RKO (cell line): ENCODE measurements around the gene FKBP6.
"Not testable (repeated sequence)": the region's sequence is repeated elsewhere in the genome, so short reads cannot be mapped to it uniquely, and the experiment has no call there.

Experiments used
- DNase-seq: peaks from one replicate; pipeline ENCODE4 v3.0.0-alpha.2; 2016; ENCODE audit warnings: low spot score

The FKBP6 gene

DNA sequence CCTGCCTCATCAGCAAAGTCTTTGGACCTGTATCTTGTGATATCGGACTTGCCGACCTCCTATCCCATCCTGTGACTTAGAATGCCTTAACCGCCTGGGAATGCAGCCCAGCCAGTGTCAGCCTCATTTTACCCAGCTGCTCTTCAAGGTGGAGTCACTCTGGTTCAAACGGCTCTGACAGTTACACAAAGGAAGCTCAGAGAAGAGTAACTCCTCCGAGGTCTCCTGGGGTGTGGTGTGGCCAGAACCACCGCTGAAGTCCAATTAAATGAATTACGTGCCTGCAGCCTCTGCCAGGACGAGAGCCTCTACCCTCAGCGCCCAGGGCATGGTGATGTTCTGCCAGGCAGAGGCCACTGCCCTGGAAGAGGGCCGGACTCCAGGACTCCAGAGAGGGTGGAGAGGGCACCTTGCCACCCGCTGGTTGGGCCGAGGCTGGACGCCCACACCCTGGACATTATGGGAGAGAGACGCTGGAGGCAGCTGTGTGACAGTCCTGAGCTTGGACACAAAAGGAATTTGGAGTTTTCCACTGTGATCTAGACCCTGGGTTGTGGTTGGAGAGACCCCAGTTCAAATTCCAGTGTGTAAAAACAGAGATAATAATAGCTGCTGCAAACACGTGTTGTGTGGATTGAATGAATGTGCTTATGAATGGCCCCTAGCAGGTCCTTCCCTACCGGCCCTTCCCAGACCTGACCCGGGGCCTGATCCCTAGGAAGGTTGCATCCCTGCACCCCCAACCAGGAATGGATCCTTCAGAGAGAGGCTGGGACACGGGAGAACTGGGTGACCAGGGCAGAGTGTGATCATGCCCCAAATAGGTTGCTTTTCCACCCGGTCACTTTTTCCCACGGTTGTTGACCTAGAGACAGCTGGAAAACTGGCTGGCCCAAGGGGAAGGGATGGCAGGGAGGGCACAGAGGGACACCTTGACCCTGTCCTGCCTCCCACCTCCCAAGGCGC is 67.9 kb downstream of the FKBP6 start:
- DNase-seq, result no peak

DNA sequence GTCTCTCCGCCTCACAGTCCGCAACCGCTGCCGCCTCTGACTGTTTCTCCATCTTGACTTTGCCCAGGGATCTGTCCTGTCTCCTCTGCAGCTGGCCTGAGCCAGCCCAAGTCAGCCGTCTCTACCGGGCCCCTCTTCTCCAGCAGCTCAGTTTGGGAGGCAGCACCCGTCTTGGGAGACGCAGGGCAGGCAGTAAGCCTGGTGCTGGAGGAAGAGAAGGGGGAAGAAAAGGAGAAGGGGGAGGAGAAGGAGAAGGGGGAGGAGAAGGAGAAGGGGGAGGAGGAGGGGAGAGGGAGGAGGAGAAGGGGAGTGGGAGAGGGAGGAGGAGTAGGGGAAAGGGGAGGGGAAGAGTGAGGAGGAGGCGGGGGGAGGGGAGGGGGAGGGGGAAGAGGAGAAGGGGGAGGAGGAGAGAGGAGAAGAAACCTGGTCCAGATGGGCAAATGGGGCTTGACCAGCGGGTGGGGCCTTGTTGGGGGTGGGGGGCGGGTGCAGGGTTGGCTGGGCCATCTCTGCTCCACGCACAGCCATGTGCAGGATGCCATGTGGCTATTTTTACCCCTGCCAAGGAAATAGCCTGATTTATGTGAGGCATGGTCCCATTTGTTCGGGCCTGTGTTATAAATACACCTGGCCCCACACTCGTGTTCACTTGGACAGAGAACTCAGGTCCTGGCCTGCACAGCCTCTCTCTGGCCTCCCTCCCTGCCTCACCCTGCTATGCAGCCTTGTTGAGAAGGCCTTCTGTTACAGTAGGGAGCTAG is 69.7 kb downstream of the FKBP6 start:
- DNase-seq, result no peak

DNA sequence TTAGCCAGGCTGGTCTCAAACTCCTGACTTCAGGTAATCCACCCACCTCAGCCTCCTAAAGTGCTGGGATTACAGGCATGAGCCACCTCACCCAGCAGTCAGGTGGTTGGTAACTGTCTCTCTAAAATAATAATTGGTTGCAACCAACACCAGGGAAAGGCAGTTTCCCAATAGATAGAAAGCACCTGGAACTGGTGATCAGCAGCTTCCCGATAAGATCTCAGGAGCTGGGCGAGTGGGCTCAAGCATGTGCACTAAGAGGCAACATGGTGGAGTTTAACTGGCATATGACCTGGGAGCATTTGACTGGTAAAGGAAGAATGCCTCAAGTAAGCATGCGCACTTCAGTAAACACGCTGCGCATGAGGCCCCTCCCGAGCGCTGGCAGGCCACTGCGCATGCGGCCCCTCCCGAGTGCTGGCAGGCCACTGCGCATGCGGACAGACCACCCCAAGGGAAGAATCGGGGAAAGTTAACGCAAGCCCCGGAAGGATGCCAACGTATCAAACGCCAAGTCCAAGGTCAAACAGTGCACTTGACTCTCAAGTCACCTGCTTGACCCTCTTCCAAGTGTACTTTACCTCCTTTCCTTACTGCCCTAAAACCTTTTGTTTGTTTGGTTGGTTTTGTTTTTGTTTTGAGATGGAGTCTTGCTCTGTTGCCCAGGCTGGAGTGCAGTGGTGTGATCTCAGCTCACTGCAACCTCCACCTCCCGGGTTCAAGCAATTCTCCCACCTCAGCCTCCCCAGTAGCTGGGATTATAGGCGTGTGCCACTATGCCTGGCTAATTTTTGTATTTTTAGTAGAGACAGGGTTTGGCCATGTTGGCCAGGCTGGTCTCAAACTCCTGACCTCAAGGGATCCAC is 71.5 kb downstream of the FKBP6 start:
- DNase-seq, result not testable (repeated sequence)

DNA sequence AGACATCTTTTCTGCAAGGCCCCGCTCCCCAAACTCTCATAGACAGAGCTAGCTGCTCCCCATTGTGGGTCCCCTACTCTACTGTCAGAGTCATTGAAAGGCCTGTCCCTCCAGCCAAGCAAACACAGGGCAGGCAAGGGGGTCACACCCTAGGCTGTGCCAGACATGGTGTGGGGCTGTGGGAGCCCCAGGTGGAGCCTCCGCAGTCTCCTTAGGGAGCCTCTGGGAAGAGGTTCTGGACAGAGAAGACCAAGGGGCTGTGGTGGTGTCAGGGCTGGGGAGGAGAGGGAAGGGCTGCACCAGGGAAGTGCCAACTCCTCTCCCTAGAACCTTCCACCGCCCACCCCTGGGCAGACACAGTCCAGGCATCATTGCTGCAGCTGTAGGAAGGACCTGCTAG is 76.9 kb downstream of the FKBP6 start:
- not testable (repeated sequence) for DNase-seq
